WERI-Rb-1 (cell line): Measurements from ENCODE around the gene ITGB2.
"Not testable (repeated sequence)": the region's sequence is repeated elsewhere in the genome, so short reads cannot be mapped to it uniquely, and the experiment has no call there.

Experiments used
- DNase-seq: peaks from one replicate; pipeline ENCODE4 v3.0.0-alpha.2; 2020
- H3K27ac ChIP-seq: fragments of 250-450 bp; sonication (Bioruptor Pico); 2 replicates; pipeline ENCODE4 v1.5.1; 2020; ENCODE audit warnings: mild to moderate bottlenecking, moderate library complexity
- H3K27me3 ChIP-seq: fragments of 250-450 bp; sonication (Bioruptor Pico); 2 replicates; pipeline ENCODE4 v1.5.1; 2021; ENCODE audit warnings: mild to moderate bottlenecking, low read depth, moderate library complexity; ENCODE audit not compliant: insufficient read depth, severe bottlenecking
- H3K36me3 ChIP-seq: fragments of 250-450 bp; sonication (Bioruptor Pico); 2 replicates; pipeline ENCODE4 v1.5.1; 2020; ENCODE audit warnings: mild to moderate bottlenecking, moderate library complexity
- H3K4me3 ChIP-seq: 2 replicates; pipeline ENCODE4 v1.5.1; 2011; ENCODE audit warnings: low read depth, mild to moderate bottlenecking, control low read depth, low read length
- H3K9me3 ChIP-seq: fragments of 250-450 bp; sonication (Bioruptor Pico); 2 replicates; pipeline ENCODE4 v1.5.1; 2021; ENCODE audit warnings: mild to moderate bottlenecking, moderate library complexity; ENCODE audit not compliant: severe bottlenecking
- CTCF ChIP-seq: IDR thresholded peaks from 2 replicates; pipeline ENCODE4 v1.5.1; 2011; ENCODE audit warnings: low read depth, mild to moderate bottlenecking, control low read depth, inconsistent platforms, low read length

ITGB2 gene

GRCh38 chr21:44930543-44930981, 9.9 kb upstream of the ITGB2 start:
- Histone ChIP-seq H3K27me3 (peaks cover 46% of the 10 kb centered on the region), H3K9me3 (peaks cover 5% of the 10 kb centered on the region), H3K4me3 (no peak overlapping the region), H3K36me3 (no peaks in the 10 kb centered on the region), H3K27ac (no peak overlapping the region)
- no peak for DNase-seq
- TF ChIP-seq CTCF, result no peak

GRCh38 chr21:44929799-44930542, 9.3 kb upstream of the ITGB2 start:
- Histone ChIP-seq H3K27me3 (peaks cover 46% of the 10 kb centered on the region), H3K36me3 (no peaks in the 10 kb centered on the region), H3K27ac (no peak overlapping the region), H3K9me3 (peaks cover 5% of the 10 kb centered on the region), H3K4me3 (no peak overlapping the region)
- TF ChIP-seq CTCF, result no peak
- DNase-seq, result no peak

GRCh38 chr21:44929242-44929798, 8.6 kb upstream of the ITGB2 start:
- Histone ChIP-seq H3K9me3 (peaks cover 7% of the 10 kb centered on the region), H3K36me3 (no peaks in the 10 kb centered on the region), H3K27me3 (peaks cover 46% of the 10 kb centered on the region), H3K4me3 (no peak overlapping the region), H3K27ac (no peak overlapping the region)
- no peak for DNase-seq
- TF ChIP-seq CTCF, result no peak

GRCh38 chr21:44928500-44929241, 8.0 kb upstream of the ITGB2 start:
- peaks cover 46% of the 10 kb centered on the region for H3K27me3 ChIP-seq
- not testable (repeated sequence) for DNase-seq, H3K9me3 ChIP-seq, H3K27ac ChIP-seq, H3K4me3 ChIP-seq, H3K36me3 ChIP-seq

GRCh38 chr21:44927587-44928461, 7.1 kb upstream of the ITGB2 start:
- TF ChIP-seq CTCF, result no peak
- H3K27ac ChIP-seq, result no peak overlapping the region
- peaks cover 43% of the 10 kb centered on the region for H3K27me3 ChIP-seq
- H3K4me3 ChIP-seq, result no peak overlapping the region
- peaks cover 10% of the 10 kb centered on the region for H3K9me3 ChIP-seq
- DNase-seq, result no peak
- H3K36me3 ChIP-seq, result no peaks in the 10 kb centered on the region
